BE2C (cell line): ENCODE results near the gene TP53BP2.

Experiments used
- DNase-seq: peaks from one replicate; pipeline ENCODE4 v3.0.0-alpha.2; 2020
- H3K27me3 ChIP-seq: fragments of 250-450 bp; sonication (Bioruptor Pico); 2 replicates; pipeline ENCODE4 v1.5.1; 2020; ENCODE audit warnings: mild to moderate bottlenecking
- H3K36me3 ChIP-seq: fragments of 250-450 bp; sonication (Bioruptor Pico); 2 replicates; pipeline ENCODE4 v1.5.1; 2020; ENCODE audit warnings: mild to moderate bottlenecking
- H3K4me1 ChIP-seq: fragments of 250-450 bp; sonication (Bioruptor Pico); 2 replicates; pipeline ENCODE4 v1.5.1; 2020
- H3K4me3 ChIP-seq: 2 replicates; pipeline ENCODE4 v1.5.1; 2011; ENCODE audit warnings: low read depth, low read length
- H3K9me3 ChIP-seq: fragments of 250-450 bp; sonication (Bioruptor Pico); 2 replicates; pipeline ENCODE4 v1.5.1; 2020
- CTCF ChIP-seq: IDR thresholded peaks from 2 replicates; pipeline ENCODE4 v1.5.1; 2012; ENCODE audit warnings: mild to moderate bottlenecking, low read depth, low read length

The TP53BP2 gene

DNA sequence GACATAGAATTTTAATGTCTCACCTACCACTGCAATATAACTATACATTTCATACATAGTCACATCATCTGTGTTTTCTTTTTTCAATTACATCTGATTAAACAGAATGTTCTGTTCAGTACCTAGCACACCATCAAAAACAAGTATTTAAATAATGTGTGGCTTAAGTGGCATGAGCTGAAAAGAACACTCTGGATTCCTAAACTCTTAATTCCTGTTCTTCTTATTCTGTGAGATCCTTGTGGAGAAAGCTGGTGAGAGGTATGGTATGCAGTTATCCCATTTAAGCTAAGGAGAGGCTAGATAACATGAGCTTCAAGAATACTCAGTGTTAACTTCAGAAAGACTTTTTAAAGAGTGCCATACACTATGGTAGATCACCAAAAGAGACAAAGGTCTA lies 5.5 kb downstream of the TP53BP2 start:
- H3K36me3 ChIP-seq, result no peaks in the 10 kb centered on the region
- H3K4me1 ChIP-seq, result peaks cover 6% of the 10 kb centered on the region
- no peak overlapping the region for H3K4me3 ChIP-seq
- H3K27me3 ChIP-seq, result no peaks in the 10 kb centered on the region
- DNase-seq, result no peak
- H3K9me3 ChIP-seq, result no peaks in the 10 kb centered on the region
- TF ChIP-seq CTCF, result no peak

- Histone ChIP-seq H3K4me3 (no peak overlapping the region), H3K36me3 (no peaks in the 10 kb centered on the region), H3K27me3 (no peaks in the 10 kb centered on the region), H3K9me3 (no peaks in the 10 kb centered on the region), H3K4me1 (peaks cover 9% of the 10 kb centered on the region)
- no peak for DNase-seq
- TF ChIP-seq CTCF, result no peak
Measured at GRCh38 chr1:223838125-223838854, 7.5 kb downstream of the TP53BP2 start.

GRCh38 chr1:223837687-223838086 lies 8.1 kb downstream of the TP53BP2 start:
- H3K27me3 ChIP-seq, result no peaks in the 10 kb centered on the region
- no peaks in the 10 kb centered on the region for H3K9me3 ChIP-seq
- no peaks in the 10 kb centered on the region for H3K36me3 ChIP-seq
- no peak for TF ChIP-seq CTCF
- no peak overlapping the region for H3K4me3 ChIP-seq
- DNase-seq, result no peak
- peaks cover 12% of the 10 kb centered on the region for H3K4me1 ChIP-seq

- Histone ChIP-seq H3K4me1 (peaks cover 16% of the 10 kb centered on the region), H3K36me3 (no peaks in the 10 kb centered on the region), H3K9me3 (no peaks in the 10 kb centered on the region), H3K27me3 (no peaks in the 10 kb centered on the region), H3K4me3 (no peak overlapping the region)
- no peak for TF ChIP-seq CTCF
- DNase-seq, result no peak
Measured at GRCh38 chr1:223837206-223837605, 8.5 kb downstream of the TP53BP2 start.

DNA sequence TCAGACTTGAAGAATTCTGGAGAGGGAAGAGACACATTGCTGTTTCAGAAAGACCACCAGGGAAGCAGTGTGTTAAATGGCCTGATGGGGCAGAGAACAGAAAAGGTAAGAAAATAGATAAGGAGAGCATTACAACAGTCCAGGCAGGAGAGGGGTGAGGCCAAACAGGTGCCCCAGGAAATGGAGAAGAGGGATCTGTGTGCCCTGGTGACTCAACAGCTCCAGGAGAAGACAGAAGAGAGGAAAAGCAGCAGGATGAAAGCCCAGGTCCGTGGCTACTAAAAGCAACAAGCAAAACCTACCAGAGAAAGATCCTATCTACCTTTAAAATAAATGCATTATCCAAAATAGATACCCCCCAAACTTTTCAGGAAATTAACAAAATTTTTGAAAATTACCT lies 9.2 kb downstream of the TP53BP2 start:
- no peaks in the 10 kb centered on the region for H3K27me3 ChIP-seq

More for the DNA sequence above, 9.2 kb downstream of the TP53BP2 start:
- Histone ChIP-seq H3K4me1 (peaks cover 22% of the 10 kb centered on the region), H3K36me3 (no peaks in the 10 kb centered on the region), H3K4me3 (no peak overlapping the region), H3K9me3 (no peaks in the 10 kb centered on the region)
- no peak for TF ChIP-seq CTCF
- DNase-seq, result no peak
